ENCODE measurements around the gene ZMYND8.

DNA sequence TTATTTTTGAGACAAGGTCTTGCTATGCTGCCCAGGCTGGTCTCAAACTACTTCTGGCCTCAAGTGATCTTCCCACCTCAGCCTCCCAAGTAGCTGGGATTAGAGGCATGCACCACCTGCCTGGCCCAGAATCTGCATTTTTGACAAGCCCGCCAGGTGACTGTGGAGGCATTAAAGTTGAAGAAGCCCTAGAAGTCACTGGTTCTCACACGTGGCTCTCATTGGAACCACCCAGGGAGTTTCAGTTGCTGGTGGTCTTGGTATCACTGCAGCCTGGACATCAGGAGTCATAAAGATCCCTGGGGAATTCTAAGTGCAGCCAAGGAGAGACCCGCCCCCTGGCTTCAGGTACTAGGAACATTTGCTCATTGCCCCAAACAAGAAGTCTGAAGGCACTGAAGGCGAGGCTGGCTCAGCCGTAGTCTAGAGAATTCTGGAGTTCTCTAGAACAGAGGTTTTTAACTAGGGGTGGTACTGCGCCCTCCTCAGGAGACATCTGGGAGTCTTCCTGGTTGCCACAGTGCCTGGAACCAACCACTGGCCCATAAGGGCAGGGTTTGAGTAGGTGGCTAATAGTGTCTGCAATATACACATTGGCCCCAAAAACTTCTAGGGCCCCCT, 182.8 kb downstream of the ZMYND8 start:
- TF ChIP-seq CTCF (IDR thresholded peaks at IDR 0.05) (no peak), EP300 (IDR thresholded peaks at IDR 0.05) (no peak), POLR2A (IDR thresholded peaks at IDR 0.05) (no peak)
